ENCODE results near the gene CTNNBIP1.

The CTNNBIP1 gene

GRCh38 chr1:9836632-9836960 lies 73.5 kb downstream of the CTNNBIP1 start:
- Histone ChIP-seq H3K36me3 (no peaks in the 10 kb centered on the region), H3K9me3 (no peaks in the 10 kb centered on the region), H3K4me1 (ENCODE audit: control insufficient read depth in 1 of 2, insufficient read depth in 1 of 2, low read depth in 1 of 2, low read length in 1 of 2) (peaks cover 0 to 3% of the 10 kb centered on the region in 2 experiments), H3K27ac (no peak overlapping the region), H3K4me3 (ENCODE audit: low read depth in 1 of 2, low read length in 1 of 2) (no peak overlapping the region), H3K27me3 (no peaks in the 10 kb centered on the region)
- TF ChIP-seq, protein P1, sequence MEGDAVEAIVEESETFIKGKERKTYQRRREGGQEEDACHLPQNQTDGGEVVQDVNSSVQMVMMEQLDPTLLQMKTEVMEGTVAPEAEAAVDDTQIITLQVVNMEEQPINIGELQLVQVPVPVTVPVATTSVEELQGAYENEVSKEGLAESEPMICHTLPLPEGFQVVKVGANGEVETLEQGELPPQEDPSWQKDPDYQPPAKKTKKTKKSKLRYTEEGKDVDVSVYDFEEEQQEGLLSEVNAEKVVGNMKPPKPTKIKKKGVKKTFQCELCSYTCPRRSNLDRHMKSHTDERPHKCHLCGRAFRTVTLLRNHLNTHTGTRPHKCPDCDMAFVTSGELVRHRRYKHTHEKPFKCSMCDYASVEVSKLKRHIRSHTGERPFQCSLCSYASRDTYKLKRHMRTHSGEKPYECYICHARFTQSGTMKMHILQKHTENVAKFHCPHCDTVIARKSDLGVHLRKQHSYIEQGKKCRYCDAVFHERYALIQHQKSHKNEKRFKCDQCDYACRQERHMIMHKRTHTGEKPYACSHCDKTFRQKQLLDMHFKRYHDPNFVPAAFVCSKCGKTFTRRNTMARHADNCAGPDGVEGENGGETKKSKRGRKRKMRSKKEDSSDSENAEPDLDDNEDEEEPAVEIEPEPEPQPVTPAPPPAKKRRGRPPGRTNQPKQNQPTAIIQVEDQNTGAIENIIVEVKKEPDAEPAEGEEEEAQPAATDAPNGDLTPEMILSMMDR (IDR thresholded peaks at IDR 0.05) = no peak

DNA sequence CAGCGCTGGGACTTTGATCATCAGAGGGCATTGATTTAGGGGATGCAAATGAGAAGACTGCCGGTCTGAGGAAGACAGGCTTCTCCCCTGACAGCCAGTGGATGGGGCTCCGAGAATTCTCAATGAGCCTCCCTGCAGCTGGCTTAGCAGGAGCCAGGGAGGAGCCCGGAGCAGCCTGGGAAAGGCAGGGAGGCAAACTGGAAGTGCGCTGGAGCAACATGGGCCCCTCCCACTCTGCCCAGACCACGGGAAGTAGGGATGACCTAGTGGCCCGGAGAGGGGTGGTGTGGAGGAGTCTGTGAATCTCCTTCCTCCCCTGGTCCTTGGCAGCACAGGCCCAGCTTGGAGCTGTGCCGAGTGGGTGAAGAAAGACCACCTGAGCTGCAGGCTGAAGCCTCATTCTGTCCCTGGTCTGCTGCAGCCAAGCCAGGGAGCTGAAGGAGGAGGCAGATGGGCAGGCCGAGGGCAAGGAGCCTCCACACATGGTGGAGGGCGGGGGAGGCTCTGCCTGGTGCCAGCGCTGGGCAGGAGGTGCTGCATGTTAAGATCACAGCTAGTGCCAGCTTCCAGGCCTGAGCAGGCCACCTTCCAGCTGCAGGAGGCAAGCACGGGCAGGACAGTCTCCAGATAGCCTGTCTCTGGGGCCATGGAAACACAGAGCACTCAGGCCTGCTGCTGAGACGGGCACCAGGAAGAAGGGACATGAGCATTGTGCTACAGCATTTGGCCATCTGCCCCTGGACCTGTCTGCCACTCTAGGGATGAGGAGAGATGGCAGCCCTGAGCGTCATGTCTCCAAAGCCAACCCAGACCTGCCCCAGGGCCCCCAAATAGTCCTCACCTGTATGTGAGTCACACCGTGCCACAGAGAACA lies 74.1 kb downstream of the CTNNBIP1 start:
- Histone ChIP-seq H3K4me1 (ENCODE audit: control insufficient read depth in 1 of 2, insufficient read depth in 1 of 2, low read depth in 1 of 2, low read length in 1 of 2) (peaks cover 0 to 3% of the 10 kb centered on the region in 2 experiments), H3K27ac (no peak overlapping the region), H3K4me3 (ENCODE audit: low read depth in 1 of 2, low read length in 1 of 2) (no peak overlapping the region), H3K27me3 (no peaks in the 10 kb centered on the region), H3K36me3 (no peaks in the 10 kb centered on the region), H3K9me3 (no peaks in the 10 kb centered on the region)
- TF ChIP-seq, protein P1 (IDR thresholded peaks at IDR 0.05) = no peak

DNA sequence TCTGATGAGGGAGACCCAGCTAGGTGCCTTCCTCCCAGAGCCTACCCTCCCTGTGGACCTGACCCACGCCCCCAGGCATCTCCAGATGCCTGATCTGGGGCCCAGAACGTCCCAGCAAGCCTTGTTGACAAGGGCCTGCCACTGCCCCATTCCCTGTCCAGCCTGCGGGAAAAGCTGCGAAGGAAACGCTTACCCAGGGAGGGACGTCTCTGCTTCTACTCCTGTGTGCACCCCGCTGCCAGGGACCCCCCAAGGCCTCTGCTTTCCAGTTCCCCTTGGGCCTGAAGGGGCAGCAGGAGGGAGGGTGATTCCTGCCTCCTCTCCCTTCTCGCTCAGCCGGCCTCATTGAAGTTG lies 74.7 kb downstream of the CTNNBIP1 start:
- no peak overlapping the region for H3K27ac ChIP-seq
- peaks cover 0 to 3% of the 10 kb centered on the region in 2 experiments for H3K4me1 ChIP-seq (ENCODE audit: control insufficient read depth in 1 of 2, insufficient read depth in 1 of 2, low read depth in 1 of 2, low read length in 1 of 2)
- TF ChIP-seq, protein P1 (IDR thresholded peaks at IDR 0.05) = no peak

GRCh38 chr1:9833632-9834031 lies 76.4 kb downstream of the CTNNBIP1 start:
- Histone ChIP-seq H3K9me3 (no peaks in the 10 kb centered on the region), H3K27ac (no peak overlapping the region), H3K4me3 (ENCODE audit: low read depth in 1 of 2, low read length in 1 of 2) (no peak overlapping the region), H3K27me3 (no peaks in the 10 kb centered on the region), H3K36me3 (no peaks in the 10 kb centered on the region), H3K4me1 (ENCODE audit: control insufficient read depth in 1 of 2, insufficient read depth in 1 of 2, low read depth in 1 of 2, low read length in 1 of 2) (peaks cover 0 to 3% of the 10 kb centered on the region in 2 experiments)
- TF ChIP-seq, protein P1 (IDR thresholded peaks at IDR 0.05) = no peak

More for the DNA sequence above, 74.7 kb downstream of the CTNNBIP1 start:
- Histone ChIP-seq H3K4me3 (ENCODE audit: low read depth in 1 of 2, low read length in 1 of 2) (no peak overlapping the region), H3K9me3 (no peaks in the 10 kb centered on the region), H3K36me3 (no peaks in the 10 kb centered on the region), H3K27me3 (no peaks in the 10 kb centered on the region)

- Histone ChIP-seq H3K36me3 (no peaks in the 10 kb centered on the region), H3K27ac (no peak overlapping the region), H3K27me3 (peaks cover 44% of the 10 kb centered on the region), H3K4me3 (ENCODE audit: low read depth in 1 of 2, low read length in 1 of 2) (no peak overlapping the region), H3K4me1 (ENCODE audit: control insufficient read depth in 1 of 2, insufficient read depth in 1 of 2, low read depth in 1 of 2, low read length in 1 of 2) (peaks cover 7 to 16% of the 10 kb centered on the region in 2 experiments), H3K9me3 (no peaks in the 10 kb centered on the region)
- TF ChIP-seq, protein P1 (IDR thresholded peaks at IDR 0.05) = no peak
Observed at GRCh38 chr1:9827558-9828185, 82.4 kb downstream of the CTNNBIP1 start.
